Mucosa of descending colon (tissue), 3 donors: ENCODE results near the gene NCOA7. TPM values are rescaled to one million over a fixed set of nuclear protein-coding genes. Genes with fewer than 3 reads are reported as not detected.
A peak's percentile ranks its signal among the peaks of the same experiment; 100 is the strongest.

Experiments used
- ATAC-seq: fragments of 200-7000 bp; cut with Tn5 transposase; one replicate; pipeline ENCODE4 v1.9.1; 2020; ENCODE audit warnings: mild to moderate bottlenecking, moderate library complexity
- DNase-seq, 3 donors: peaks; one replicate each; pipeline ENCODE4 v3.0.0-alpha.2; 2020
- H3K36me3 ChIP-seq: fragments of 200-600 bp; one replicate; pipeline ENCODE4 v1.8.0; 2021; ENCODE audit warnings: low read depth, mild to moderate bottlenecking
- H3K4me1 ChIP-seq: fragments of 200-600 bp; one replicate; pipeline ENCODE4 v1.8.0; 2021; ENCODE audit warnings: low read depth, mild to moderate bottlenecking
- H3K4me3 ChIP-seq: fragments of 200-600 bp; one replicate; pipeline ENCODE4 v1.8.0; 2021; ENCODE audit warnings: mild to moderate bottlenecking
- H3K9me3 ChIP-seq: fragments of 200-600 bp; one replicate; pipeline ENCODE4 v1.8.0; 2021; ENCODE audit warnings: mild to moderate bottlenecking
- CTCF ChIP-seq: fragments of 200-600 bp; IDR thresholded peaks from one replicate; pipeline ENCODE4 v1.8.0; 2022; ENCODE audit warnings: antibody characterized with exemption, mild to moderate bottlenecking
- intact Hi-C, 2 donors: fragments of 100-400 bp; cut with DNase I in 1 of 2; cut with micrococcal nuclease in 1 of 2; formaldehyde crosslinking; loops; one replicate each; pipeline versions ENCODE4 v1.11.0 to v1.11.1; 2022; cut with DNase I, micrococcal nuclease
- total RNA-seq, 3 donors: library from RNA; stranded (reverse); fragmentation: NEBNext Ultra II Directional in 2 of 3; extraction: Animal tissue kit (Norgen Biotek cat#: 25700) in 2 of 3; gene quantifications; one replicate each; pipeline versions ENCODE4 v1.2.1 to v1.2.4, GENCODE V29; 2021 to 2023
- donor health status: DM: no; HTN: no; CAD: no; lungs with moderate emphysema.
- donor health status: DM: no; HTN: no; CAD: no.
- donor health status: DM: no; HTN: yes; CAD: no.

The NCOA7 gene
- total RNA-seq, 3 donors from 2014 or later: 28.9 to 54.0 (median 49.6) TPM

- intact Hi-C loops: no loop called here
- TF ChIP-seq CTCF: no peak
Measured at GRCh38 chr6:125826695-125827463, 36.1 kb downstream of the NCOA7 start.

GRCh38 chr6:125827788-125828320, 37.1 kb downstream of the NCOA7 start:
- Histone ChIP-seq H3K9me3 (no peaks in the 10 kb centered on the region), H3K36me3 (no peaks in the 10 kb centered on the region), H3K4me3 (no peak overlapping the region), H3K4me1 (no peaks in the 10 kb centered on the region)
- ATAC-seq (no peak), DNase-seq (no peak)
- TF ChIP-seq CTCF: no peak
- intact Hi-C loops: no loop called here

More at GRCh38 chr6:125826695-125827463, 36.1 kb downstream of the NCOA7 start:
- Histone ChIP-seq H3K36me3 (no peaks in the 10 kb centered on the region), H3K4me1 (peaks cover 6% of the 10 kb centered on the region), H3K9me3 (no peaks in the 10 kb centered on the region), H3K4me3 (no peak overlapping the region)
- ATAC-seq (no peak), DNase-seq (no peak)

GRCh38 chr6:125828476-125829039, 37.8 kb downstream of the NCOA7 start:
- intact Hi-C loops: no loop called here
- Histone ChIP-seq H3K4me3 (no peak overlapping the region), H3K36me3 (no peaks in the 10 kb centered on the region), H3K9me3 (no peaks in the 10 kb centered on the region), H3K4me1 (no peaks in the 10 kb centered on the region)
- DNase-seq (no peak), ATAC-seq (no peak)
- TF ChIP-seq CTCF: no peak

- DNase-seq: no peak
- H3K36me3 ChIP-seq: no peaks in the 10 kb centered on the region
- peak; percentile 75 for ATAC-seq
- no peaks in the 10 kb centered on the region for H3K9me3 ChIP-seq
- no peak for TF ChIP-seq CTCF
- H3K4me1 ChIP-seq: no peaks in the 10 kb centered on the region
- H3K4me3 ChIP-seq: no peak overlapping the region
- intact Hi-C loops: no loop called here
Measured at GRCh38 chr6:125829433-125829832, 38.7 kb downstream of the NCOA7 start.

- Histone ChIP-seq H3K9me3 (no peaks in the 10 kb centered on the region), H3K4me3 (no peak overlapping the region), H3K4me1 (no peaks in the 10 kb centered on the region), H3K36me3 (no peaks in the 10 kb centered on the region)
- intact Hi-C loops: no loop called here
- ATAC-seq: peak; percentile 19
- TF ChIP-seq CTCF: no peak
- DNase-seq: no peak
Measured at GRCh38 chr6:125831659-125832058, 40.9 kb downstream of the NCOA7 start.
